ENCODE data around the gene CHD3. TPM values are rescaled to one million over a fixed set of nuclear protein-coding genes. Genes with fewer than 3 reads are reported as not detected.

CHD3 gene
- total and polyA plus RNA-seq, 2 of the 13 experiments (the other 11 are each of a cell fraction or from before 2014, with no cell fraction given) = 2.7 to 3.7 TPM

DNA sequence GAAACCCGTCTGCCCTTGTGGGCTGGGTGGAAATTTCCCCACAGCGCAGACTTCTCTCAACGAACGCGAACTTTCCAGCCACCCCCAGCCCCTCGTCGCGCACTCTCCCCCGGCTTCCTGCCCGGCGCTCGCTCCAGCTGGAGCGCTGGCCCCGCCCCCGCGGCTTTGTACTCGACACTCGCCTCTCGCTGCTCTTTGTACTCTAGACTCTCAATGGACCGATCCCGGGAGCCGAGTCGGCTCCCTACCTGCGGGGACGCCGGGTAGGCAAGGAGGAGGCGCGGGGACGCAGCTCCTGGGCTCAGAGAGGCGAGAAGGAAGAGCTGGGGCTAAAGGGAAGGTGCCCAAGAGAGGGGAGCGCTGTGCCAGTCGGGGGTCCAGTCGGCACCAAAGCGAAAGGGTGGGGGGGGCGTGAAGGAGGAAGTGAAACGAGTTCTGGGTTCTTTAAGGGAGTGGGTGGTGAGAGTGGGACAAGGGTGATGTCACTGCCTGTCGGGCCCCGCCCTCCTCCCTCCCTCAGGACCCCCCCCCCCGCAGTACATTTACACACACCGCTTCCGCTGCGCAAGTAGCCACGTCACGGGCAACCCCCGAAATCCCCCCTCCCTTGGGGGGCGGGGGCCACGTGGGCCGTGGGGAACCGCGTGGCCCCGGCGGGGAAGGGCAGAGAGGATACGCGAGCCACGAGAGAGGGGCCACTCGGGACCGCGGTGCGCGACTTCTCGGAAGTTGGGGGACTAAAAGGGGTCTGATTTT, 44.9 kb upstream of the CHD3 start (continued):
- TF ChIP-seq ZFX (CRISPR knock-in tag; IDR thresholded peaks at IDR 0.05; ENCODE audit: low read depth) = no peak
- 0 out of 2 replicates have a peak, but pooled peaks have one; percentile 21 for TF ChIP-seq MZF1 (CRISPR knock-in tag; IDR thresholded peaks at IDR 0.05; ENCODE audit: borderline replicate concordance)
- peak; percentile 58 to 69; a peak in 3 of 4 replicates for TF ChIP-seq POLR2A (IDR thresholded peaks at IDR 0.05; ENCODE audit: insufficient read depth in 1 of 2, low read depth in 2 of 2, low read length in 2 of 2)
- no peak for TF ChIP-seq KAT7 (CRISPR knock-in tag; IDR thresholded peaks at IDR 0.05; ENCODE audit: borderline replicate concordance)
- TF ChIP-seq JUNB (CRISPR knock-in tag; IDR thresholded peaks at IDR 0.05; ENCODE audit: borderline replicate concordance) = no peak
- TF ChIP-seq, protein P1, sequence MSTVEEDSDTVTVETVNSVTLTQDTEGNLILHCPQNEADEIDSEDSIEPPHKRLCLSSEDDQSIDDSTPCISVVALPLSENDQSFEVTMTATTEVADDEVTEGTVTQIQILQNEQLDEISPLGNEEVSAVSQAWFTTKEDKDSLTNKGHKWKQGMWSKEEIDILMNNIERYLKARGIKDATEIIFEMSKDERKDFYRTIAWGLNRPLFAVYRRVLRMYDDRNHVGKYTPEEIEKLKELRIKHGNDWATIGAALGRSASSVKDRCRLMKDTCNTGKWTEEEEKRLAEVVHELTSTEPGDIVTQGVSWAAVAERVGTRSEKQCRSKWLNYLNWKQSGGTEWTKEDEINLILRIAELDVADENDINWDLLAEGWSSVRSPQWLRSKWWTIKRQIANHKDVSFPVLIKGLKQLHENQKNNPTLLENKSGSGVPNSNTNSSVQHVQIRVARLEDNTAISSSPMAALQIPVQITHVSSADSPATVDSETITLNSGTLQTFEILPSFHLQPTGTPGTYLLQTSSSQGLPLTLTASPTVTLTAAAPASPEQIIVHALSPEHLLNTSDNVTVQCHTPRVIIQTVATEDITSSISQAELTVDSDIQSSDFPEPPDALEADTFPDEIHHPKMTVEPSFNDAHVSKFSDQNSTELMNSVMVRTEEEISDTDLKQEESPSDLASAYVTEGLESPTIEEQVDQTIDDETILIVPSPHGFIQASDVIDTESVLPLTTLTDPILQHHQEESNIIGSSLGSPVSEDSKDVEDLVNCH (CRISPR knock-in tag; IDR thresholded peaks at IDR 0.05) = no peak
- no peak for TF ChIP-seq SNAI1 (CRISPR knock-in tag; IDR thresholded peaks at IDR 0.05; ENCODE audit: borderline replicate concordance)
- no peak for TF ChIP-seq SIX1 (CRISPR knock-in tag; IDR thresholded peaks at IDR 0.05; ENCODE audit: borderline replicate concordance)
- TF ChIP-seq FLYWCH1 (CRISPR knock-in tag; IDR thresholded peaks at IDR 0.05) = no peak
- peak; percentile 62 for TF ChIP-seq PHF8 (CRISPR knock-in tag; IDR thresholded peaks at IDR 0.05)
- no peak for TF ChIP-seq LCORL (IDR thresholded peaks at IDR 0.05)
- peak; percentile 19; the same call in 1 of the 2 replicates for TF ChIP-seq LCORL (CRISPR knock-in tag; IDR thresholded peaks at IDR 0.05)
- TF ChIP-seq GTF3A (CRISPR knock-in tag; conservative IDR thresholded peaks at IDR 0.05) = no peak
- no peak for TF ChIP-seq AHR (CRISPR knock-in tag; IDR thresholded peaks at IDR 0.05)
- TF ChIP-seq PHF20 (CRISPR knock-in tag; IDR thresholded peaks at IDR 0.05) = no peak; the same call in 1 of the 2 replicates
- no peak for TF ChIP-seq ATF7 (IDR thresholded peaks at IDR 0.05)
- TF ChIP-seq ATF7 (CRISPR knock-in tag; IDR thresholded peaks at IDR 0.05) = peak; percentile 94
- TF ChIP-seq PLRG1 (conservative IDR thresholded peaks at IDR 0.05) = no peak
- TF ChIP-seq RFX1 (IDR thresholded peaks at IDR 0.05) = no peak
- no peak for TF ChIP-seq MED13 (CRISPR knock-in tag; IDR thresholded peaks at IDR 0.05)
- TF ChIP-seq ZFAT (CRISPR knock-in tag; conservative IDR thresholded peaks at IDR 0.05) = no peak
- TF ChIP-seq, protein P2, sequence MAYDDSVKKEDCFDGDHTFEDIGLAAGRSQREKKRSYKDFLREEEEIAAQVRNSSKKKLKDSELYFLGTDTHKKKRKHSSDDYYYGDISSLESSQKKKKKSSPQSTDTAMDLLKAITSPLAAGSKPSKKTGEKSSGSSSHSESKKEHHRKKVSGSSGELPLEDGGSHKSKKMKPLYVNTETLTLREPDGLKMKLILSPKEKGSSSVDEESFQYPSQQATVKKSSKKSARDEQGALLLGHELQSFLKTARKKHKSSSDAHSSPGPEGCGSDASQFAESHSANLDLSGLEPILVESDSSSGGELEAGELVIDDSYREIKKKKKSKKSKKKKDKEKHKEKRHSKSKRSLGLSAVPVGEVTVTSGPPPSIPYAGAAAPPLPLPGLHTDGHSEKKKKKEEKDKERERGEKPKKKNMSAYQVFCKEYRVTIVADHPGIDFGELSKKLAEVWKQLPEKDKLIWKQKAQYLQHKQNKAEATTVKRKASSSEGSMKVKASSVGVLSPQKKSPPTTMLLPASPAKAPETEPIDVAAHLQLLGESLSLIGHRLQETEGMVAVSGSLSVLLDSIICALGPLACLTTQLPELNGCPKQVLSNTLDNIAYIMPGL (CRISPR knock-in tag; IDR thresholded peaks at IDR 0.05; ENCODE audit: borderline replicate concordance in 1 of 2, low read depth in 1 of 2) = 0 out of 4 replicates have a peak, but pooled peaks of 1 of the 2 experiments have one; percentile 31
- 0 out of 2 replicates have a peak, but pooled peaks have one; percentile 64 for TF ChIP-seq U2AF2 (IDR thresholded peaks at IDR 0.05; ENCODE audit: low read depth, low read length)
- TF ChIP-seq, protein P3, sequence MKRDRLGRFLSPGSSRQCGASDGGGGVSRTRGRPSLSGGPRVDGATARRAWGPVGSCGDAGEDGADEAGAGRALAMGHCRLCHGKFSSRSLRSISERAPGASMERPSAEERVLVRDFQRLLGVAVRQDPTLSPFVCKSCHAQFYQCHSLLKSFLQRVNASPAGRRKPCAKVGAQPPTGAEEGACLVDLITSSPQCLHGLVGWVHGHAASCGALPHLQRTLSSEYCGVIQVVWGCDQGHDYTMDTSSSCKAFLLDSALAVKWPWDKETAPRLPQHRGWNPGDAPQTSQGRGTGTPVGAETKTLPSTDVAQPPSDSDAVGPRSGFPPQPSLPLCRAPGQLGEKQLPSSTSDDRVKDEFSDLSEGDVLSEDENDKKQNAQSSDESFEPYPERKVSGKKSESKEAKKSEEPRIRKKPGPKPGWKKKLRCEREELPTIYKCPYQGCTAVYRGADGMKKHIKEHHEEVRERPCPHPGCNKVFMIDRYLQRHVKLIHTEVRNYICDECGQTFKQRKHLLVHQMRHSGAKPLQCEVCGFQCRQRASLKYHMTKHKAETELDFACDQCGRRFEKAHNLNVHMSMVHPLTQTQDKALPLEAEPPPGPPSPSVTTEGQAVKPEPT (CRISPR knock-in tag; IDR thresholded peaks at IDR 0.05; ENCODE audit: low read depth) = no peak
- TF ChIP-seq ATF7-NPFF (CRISPR knock-in tag; IDR thresholded peaks at IDR 0.05; ENCODE audit: low read depth) = no peak
- no peak for TF ChIP-seq FOSL1 (CRISPR knock-in tag; IDR thresholded peaks at IDR 0.05; ENCODE audit: borderline replicate concordance)
- TF ChIP-seq FOXA3 (CRISPR knock-in tag; IDR thresholded peaks at IDR 0.05) = no peak
